BLaER1 treated with 17β-estradiol and CSF1 and Interleukin-3, amounts not matched to agents 10 nM and 100 nM (cell line): ENCODE results near the gene NFS1.
"Not testable (repeated sequence)": the region's sequence is repeated elsewhere in the genome, so short reads cannot be mapped to it uniquely, and the experiment has no call there.

Experiments
- H3K27ac ChIP-seq, 11 experiments: shearing (Covaris generic); formaldehyde crosslinking; 2 replicates each; pipeline ENCODE4 v1.8.1; 2022
- H3K27me3 ChIP-seq, 11 experiments: shearing (Covaris generic); formaldehyde crosslinking; 2 replicates each; pipeline ENCODE4 v1.8.1; 2022
- H3K36me3 ChIP-seq, 11 experiments: shearing (Covaris generic); formaldehyde crosslinking; 2 replicates each; pipeline ENCODE4 v1.8.1; 2022
- H3K4me1 ChIP-seq, 10 experiments: shearing (Covaris generic); formaldehyde crosslinking; 2 replicates each; pipeline ENCODE4 v1.8.1; 2022
- H3K4me2 ChIP-seq, 11 experiments: shearing (Covaris generic); formaldehyde crosslinking; 2 replicates each; pipeline ENCODE4 v1.8.1; 2022
- H3K4me3 ChIP-seq, 10 experiments: shearing (Covaris generic); formaldehyde crosslinking; 2 replicates each; pipeline ENCODE4 v1.8.1; 2022
- H3K9ac ChIP-seq, 11 experiments: shearing (Covaris generic); formaldehyde crosslinking; 2 replicates each; pipeline ENCODE4 v1.8.1; 2022
- H3K9me3 ChIP-seq, 11 experiments: shearing (Covaris generic); formaldehyde crosslinking; replicated peaks in 1 of 11; 2 replicates each; pipeline ENCODE4 v1.8.1; 2022
- H4K20me1 ChIP-seq, 11 experiments: shearing (Covaris generic); formaldehyde crosslinking; 2 replicates each; pipeline ENCODE4 v1.8.1; 2022
- Cebpa-rat ChIP-seq, 11 experiments: shearing (Covaris generic); IDR thresholded peaks; 2 replicates each; pipeline ENCODE4 v1.8.1; 2022

NFS1 gene

GRCh38 chr20:35721219-35721618 lies 22.1 kb upstream of the NFS1 start:
- H3K27ac ChIP-seq: no peak overlapping the region
- H3K4me1 ChIP-seq: 0 out of 20 replicates have a peak, but pooled peaks cover 0 to under 1% (median 0%) of the 10 kb centered on the region in 10 experiments
- no peak overlapping the region for H3K9ac ChIP-seq
- H4K20me1 ChIP-seq: peaks cover 100% of the 10 kb centered on the region in 11 experiments
- H3K27me3 ChIP-seq: no peaks in the 10 kb centered on the region
- H3K4me3 ChIP-seq: no peak overlapping the region
- H3K9me3 ChIP-seq: no peaks in the 10 kb centered on the region
- H3K36me3 ChIP-seq: peaks cover 100% of the 10 kb centered on the region in 11 experiments
- no peak overlapping the region for H3K4me2 ChIP-seq
- TF ChIP-seq Cebpa-rat (IDR thresholded peaks at IDR 0.05): no peak

- H3K27ac ChIP-seq: no peak overlapping the region
- H3K4me2 ChIP-seq: no peak overlapping the region
- peaks cover 100% of the 10 kb centered on the region in 11 experiments for H4K20me1 ChIP-seq
- H3K9ac ChIP-seq: 0 out of 22 replicates have a peak overlapping the region, but pooled peaks of 1 of the 11 experiments have one; percentile 1
- H3K36me3 ChIP-seq: peaks cover 100% of the 10 kb centered on the region in 11 experiments
- no peaks in the 10 kb centered on the region for H3K9me3 ChIP-seq
- peaks cover 0 to 8% (median 0%) of the 10 kb centered on the region in 10 experiments; a peak in 3 of 20 replicates for H3K4me1 ChIP-seq
- TF ChIP-seq Cebpa-rat (IDR thresholded peaks at IDR 0.05): no peak
- no peaks in the 10 kb centered on the region for H3K27me3 ChIP-seq
- H3K4me3 ChIP-seq: no peak overlapping the region
These were observed 21.3 kb upstream of the NFS1 start for GRCh38 chr20:35720165-35721123.

- H3K27me3 ChIP-seq: no peaks in the 10 kb centered on the region
- TF ChIP-seq Cebpa-rat (IDR thresholded peaks at IDR 0.05): no peak
- no peak overlapping the region for H3K4me3 ChIP-seq
- H3K4me2 ChIP-seq: no peak overlapping the region
- peaks cover 0 to 10% (median 0%) of the 10 kb centered on the region in 10 experiments; a peak in 4 of 20 replicates for H3K4me1 ChIP-seq
- H4K20me1 ChIP-seq: peaks cover 100% of the 10 kb centered on the region in 11 experiments
- peaks cover 100% of the 10 kb centered on the region in 11 experiments for H3K36me3 ChIP-seq
- no peaks in the 10 kb centered on the region for H3K9me3 ChIP-seq
- 0 out of 22 replicates have a peak overlapping the region, but pooled peaks of 1 of the 11 experiments have one; percentile 1 for H3K9ac ChIP-seq
- H3K27ac ChIP-seq: no peak overlapping the region
These were observed 20.6 kb upstream of the NFS1 start for GRCh38 chr20:35719717-35720116.

GRCh38 chr20:35718972-35719635 lies 20.0 kb upstream of the NFS1 start:
- Histone ChIP-seq H3K4me1 (peaks cover 0 to 16% (median 0%) of the 10 kb centered on the region in 10 experiments; a peak in 5 of 20 replicates), H3K4me2 (no peak overlapping the region), H3K27ac (no peak overlapping the region), H3K9ac (no peak overlapping the region), H3K9me3 (no peaks in the 10 kb centered on the region), H4K20me1 (peaks cover 100% of the 10 kb centered on the region in 11 experiments), H3K36me3 (peaks cover 100% of the 10 kb centered on the region in 11 experiments), H3K4me3 (no peak overlapping the region), H3K27me3 (no peaks in the 10 kb centered on the region)
- no peak for TF ChIP-seq Cebpa-rat (IDR thresholded peaks at IDR 0.05)

- H3K9ac ChIP-seq, H3K27ac ChIP-seq, H3K4me3 ChIP-seq, H3K4me2 ChIP-seq, H3K27me3 ChIP-seq, H3K9me3 ChIP-seq: not testable (repeated sequence)
- H3K36me3 ChIP-seq: peaks cover 100% of the 10 kb centered on the region in 11 experiments
- peaks cover 0 to 20% (median 0%) of the 10 kb centered on the region in 10 experiments; a peak in 5 of 20 replicates for H3K4me1 ChIP-seq
- peaks cover 100% of the 10 kb centered on the region in 11 experiments for H4K20me1 ChIP-seq
These were observed 19.2 kb upstream of the NFS1 start for GRCh38 chr20:35718321-35718720.

GRCh38 chr20:35716330-35716729 lies 17.2 kb upstream of the NFS1 start:
- peaks cover 0 to 20% (median 0%) of the 10 kb centered on the region in 10 experiments; a peak in 5 of 20 replicates for H3K4me1 ChIP-seq
- no peak overlapping the region for H3K4me2 ChIP-seq
- no peaks in the 10 kb centered on the region for H3K9me3 ChIP-seq
- H4K20me1 ChIP-seq: peaks cover 100% of the 10 kb centered on the region in 11 experiments
- H3K27me3 ChIP-seq: no peaks in the 10 kb centered on the region
- H3K36me3 ChIP-seq: peaks cover 98 to 100% (median 100%) of the 10 kb centered on the region in 11 experiments
- TF ChIP-seq Cebpa-rat (IDR thresholded peaks at IDR 0.05): no peak
- no peak overlapping the region for H3K4me3 ChIP-seq
- no peak overlapping the region for H3K27ac ChIP-seq
- no peak overlapping the region for H3K9ac ChIP-seq

- no peak overlapping the region for H3K4me2 ChIP-seq
- no peak overlapping the region for H3K27ac ChIP-seq
- peaks cover 100% of the 10 kb centered on the region in 11 experiments for H4K20me1 ChIP-seq
- no peak for TF ChIP-seq Cebpa-rat (IDR thresholded peaks at IDR 0.05)
- peaks cover 98 to 100% (median 100%) of the 10 kb centered on the region in 11 experiments for H3K36me3 ChIP-seq
- H3K4me1 ChIP-seq: peaks cover 0 to 20% (median 0%) of the 10 kb centered on the region in 10 experiments; a peak in 5 of 20 replicates
- H3K9me3 ChIP-seq: no peaks in the 10 kb centered on the region
- no peaks in the 10 kb centered on the region for H3K27me3 ChIP-seq
- no peak overlapping the region for H3K4me3 ChIP-seq
- H3K9ac ChIP-seq: no peak overlapping the region; a peak in 1 of 22 replicates
These were observed 16.5 kb upstream of the NFS1 start for GRCh38 chr20:35715652-35716051.

- no peak overlapping the region for H3K4me3 ChIP-seq
- peak overlapping the region in 2 of 11 experiments; percentile 4 to 26; a peak in 3 of 22 replicates for H3K4me2 ChIP-seq
- no peak for TF ChIP-seq Cebpa-rat (IDR thresholded peaks at IDR 0.05)
- no peaks in the 10 kb centered on the region for H3K9me3 ChIP-seq
- no peaks in the 10 kb centered on the region for H3K27me3 ChIP-seq
- peak overlapping the region in 2 of 11 experiments; percentile 26 to 55; a peak in 3 of 22 replicates for H3K27ac ChIP-seq
- H3K4me1 ChIP-seq: peaks cover 0 to 20% (median 5%) of the 10 kb centered on the region in 10 experiments; a peak in 7 of 20 replicates
- H3K9ac ChIP-seq: no peak overlapping the region
- H4K20me1 ChIP-seq: peaks cover 100% of the 10 kb centered on the region in 11 experiments
- H3K36me3 ChIP-seq: peaks cover 98 to 100% (median 100%) of the 10 kb centered on the region in 11 experiments
These were observed 15.0 kb upstream of the NFS1 start for GRCh38 chr20:35714127-35714526.

- not testable (repeated sequence) for H3K9ac ChIP-seq, H3K4me2 ChIP-seq, H3K4me3 ChIP-seq, H3K27me3 ChIP-seq, H3K9me3 ChIP-seq
- Histone ChIP-seq H3K4me1 (peaks cover 0 to 20% (median 5%) of the 10 kb centered on the region in 10 experiments; a peak in 7 of 20 replicates), H4K20me1 (peaks cover 100% of the 10 kb centered on the region in 11 experiments), H3K36me3 (peaks cover 98 to 100% (median 100%) of the 10 kb centered on the region in 11 experiments), H3K27ac (peak overlapping the region in 3 of 11 experiments; percentile 10 to 26 (median 20); a peak in 4 of 22 replicates)
- peak in 3 of 11 experiments; percentile 12 to 55 (median 18); a peak in 3 of 22 replicates for TF ChIP-seq Cebpa-rat (IDR thresholded peaks at IDR 0.05)
These were observed 14.0 kb upstream of the NFS1 start for GRCh38 chr20:35713120-35713519.
